ENCODE measurements around the gene FN3K.
"Not testable (repeated sequence)": the region's sequence is repeated elsewhere in the genome, so short reads cannot be mapped to it uniquely, and the experiment has no call there.

Gene FN3K

GRCh38 chr17:82783498-82783897 lies 48.1 kb downstream of the FN3K start:
- Mint-ChIP-seq H3K27me3 (ENCODE audit: low read depth) (no peaks in the 10 kb centered on the region), H3K27ac (no peak overlapping the region), H3K4me3 (no peak overlapping the region), H3K9me3 (no peaks in the 10 kb centered on the region), H3K4me1 (ENCODE audit: low read depth) (peaks cover 10% of the 10 kb centered on the region), H3K36me3 (ENCODE audit: low read depth) (peaks cover 9% of the 10 kb centered on the region)
- no peak for DNase-seq (ENCODE audit: low spot score)

- not testable (repeated sequence) for DNase-seq (ENCODE audit: low spot score); H3K9me3 Mint-ChIP-seq; H3K4me3 Mint-ChIP-seq; H3K27me3 Mint-ChIP-seq (ENCODE audit: low read depth); H3K4me1 Mint-ChIP-seq (ENCODE audit: low read depth); H3K27ac Mint-ChIP-seq; H3K36me3 Mint-ChIP-seq (ENCODE audit: low read depth)
Observed at GRCh38 chr17:82785581-82785980, 50.2 kb downstream of the FN3K start.

GRCh38 chr17:82786427-82786826 lies 51.0 kb downstream of the FN3K start:
- DNase-seq (ENCODE audit: low spot score), result no peak
- Mint-ChIP-seq H3K4me1 (ENCODE audit: low read depth) (peaks cover 10% of the 10 kb centered on the region), H3K4me3 (no peak overlapping the region), H3K9me3 (no peaks in the 10 kb centered on the region), H3K36me3 (ENCODE audit: low read depth) (peaks cover 9% of the 10 kb centered on the region), H3K27ac (no peak overlapping the region), H3K27me3 (ENCODE audit: low read depth) (no peaks in the 10 kb centered on the region)

- H3K4me1 Mint-ChIP-seq (ENCODE audit: low read depth), result peaks cover 4% of the 10 kb centered on the region
Observed at GRCh38 chr17:82787081-82787848, 51.9 kb downstream of the FN3K start.

GRCh38 chr17:82788206-82789001 lies 53.0 kb downstream of the FN3K start:
- Mint-ChIP-seq H3K36me3 (ENCODE audit: low read depth) (no peaks in the 10 kb centered on the region), H3K27ac (no peak overlapping the region), H3K4me1 (ENCODE audit: low read depth) (no peaks in the 10 kb centered on the region), H3K27me3 (ENCODE audit: low read depth) (no peaks in the 10 kb centered on the region), H3K4me3 (no peak overlapping the region), H3K9me3 (no peaks in the 10 kb centered on the region)
- no peak for DNase-seq (ENCODE audit: low spot score)

More at GRCh38 chr17:82787081-82787848, 51.9 kb downstream of the FN3K start:
- no peak overlapping the region for H3K27ac Mint-ChIP-seq
- H3K36me3 Mint-ChIP-seq (ENCODE audit: low read depth), result peaks cover 6% of the 10 kb centered on the region
- H3K9me3 Mint-ChIP-seq, result no peaks in the 10 kb centered on the region
- no peak overlapping the region for H3K4me3 Mint-ChIP-seq
- no peak for DNase-seq (ENCODE audit: low spot score)
- no peaks in the 10 kb centered on the region for H3K27me3 Mint-ChIP-seq (ENCODE audit: low read depth)

GRCh38 chr17:82789051-82789592 lies 53.7 kb downstream of the FN3K start:
- H3K4me3 Mint-ChIP-seq, result no peak overlapping the region
- no peaks in the 10 kb centered on the region for H3K9me3 Mint-ChIP-seq
- no peaks in the 10 kb centered on the region for H3K36me3 Mint-ChIP-seq (ENCODE audit: low read depth)
- no peaks in the 10 kb centered on the region for H3K4me1 Mint-ChIP-seq (ENCODE audit: low read depth)
- DNase-seq (ENCODE audit: low spot score), result no peak
- H3K27me3 Mint-ChIP-seq (ENCODE audit: low read depth), result no peaks in the 10 kb centered on the region
- H3K27ac Mint-ChIP-seq, result no peak overlapping the region

GRCh38 chr17:82789806-82790205 lies 54.4 kb downstream of the FN3K start:
- no peaks in the 10 kb centered on the region for H3K27me3 Mint-ChIP-seq (ENCODE audit: low read depth)
- no peaks in the 10 kb centered on the region for H3K4me1 Mint-ChIP-seq (ENCODE audit: low read depth)
- no peak overlapping the region for H3K4me3 Mint-ChIP-seq
- no peak for DNase-seq (ENCODE audit: low spot score)
- no peaks in the 10 kb centered on the region for H3K9me3 Mint-ChIP-seq
- no peaks in the 10 kb centered on the region for H3K36me3 Mint-ChIP-seq (ENCODE audit: low read depth)
- H3K27ac Mint-ChIP-seq, result no peak overlapping the region

GRCh38 chr17:82790391-82790790 lies 55.0 kb downstream of the FN3K start:
- H3K4me1 Mint-ChIP-seq (ENCODE audit: low read depth), result no peaks in the 10 kb centered on the region
- no peak for DNase-seq (ENCODE audit: low spot score)
- no peak overlapping the region for H3K27ac Mint-ChIP-seq
- no peaks in the 10 kb centered on the region for H3K36me3 Mint-ChIP-seq (ENCODE audit: low read depth)
- no peaks in the 10 kb centered on the region for H3K27me3 Mint-ChIP-seq (ENCODE audit: low read depth)
- H3K9me3 Mint-ChIP-seq, result no peaks in the 10 kb centered on the region
- no peak overlapping the region for H3K4me3 Mint-ChIP-seq

- Mint-ChIP-seq H3K4me3 (no peak overlapping the region), H3K4me1 (ENCODE audit: low read depth) (no peaks in the 10 kb centered on the region), H3K36me3 (ENCODE audit: low read depth) (no peaks in the 10 kb centered on the region), H3K27ac (no peak overlapping the region), H3K9me3 (no peaks in the 10 kb centered on the region), H3K27me3 (ENCODE audit: low read depth) (no peaks in the 10 kb centered on the region)
- no peak for DNase-seq (ENCODE audit: low spot score)
Observed at GRCh38 chr17:82791532-82791931, 56.1 kb downstream of the FN3K start.

GRCh38 chr17:82793974-82794630 lies 58.7 kb downstream of the FN3K start:
- Mint-ChIP-seq H3K4me3 (no peak overlapping the region), H3K9me3 (no peaks in the 10 kb centered on the region), H3K27me3 (ENCODE audit: low read depth) (no peaks in the 10 kb centered on the region), H3K4me1 (ENCODE audit: low read depth) (no peaks in the 10 kb centered on the region), H3K27ac (no peak overlapping the region), H3K36me3 (ENCODE audit: low read depth) (no peaks in the 10 kb centered on the region)
- no peak for DNase-seq (ENCODE audit: low spot score)

GRCh38 chr17:82794781-82795482 lies 59.5 kb downstream of the FN3K start:
- DNase-seq (ENCODE audit: low spot score), result no peak
- Mint-ChIP-seq H3K9me3 (no peaks in the 10 kb centered on the region), H3K27me3 (ENCODE audit: low read depth) (no peaks in the 10 kb centered on the region), H3K4me1 (ENCODE audit: low read depth) (no peaks in the 10 kb centered on the region), H3K36me3 (ENCODE audit: low read depth) (peaks cover 2% of the 10 kb centered on the region), H3K4me3 (no peak overlapping the region), H3K27ac (no peak overlapping the region)

- H3K4me1 Mint-ChIP-seq (ENCODE audit: low read depth), result no peaks in the 10 kb centered on the region
- no peaks in the 10 kb centered on the region for H3K27me3 Mint-ChIP-seq (ENCODE audit: low read depth)
- no peak overlapping the region for H3K27ac Mint-ChIP-seq
- no peak overlapping the region for H3K4me3 Mint-ChIP-seq
- no peak for DNase-seq (ENCODE audit: low spot score)
- peaks cover 8% of the 10 kb centered on the region for H3K36me3 Mint-ChIP-seq (ENCODE audit: low read depth)
- H3K9me3 Mint-ChIP-seq, result no peaks in the 10 kb centered on the region
Observed at GRCh38 chr17:82795615-82796014, 60.2 kb downstream of the FN3K start.

- no peaks in the 10 kb centered on the region for H3K27me3 Mint-ChIP-seq (ENCODE audit: low read depth)
- H3K4me1 Mint-ChIP-seq (ENCODE audit: low read depth), result no peaks in the 10 kb centered on the region
- peaks cover 14% of the 10 kb centered on the region for H3K36me3 Mint-ChIP-seq (ENCODE audit: low read depth)
- no peak overlapping the region for H3K4me3 Mint-ChIP-seq
- H3K27ac Mint-ChIP-seq, result no peak overlapping the region
- no peaks in the 10 kb centered on the region for H3K9me3 Mint-ChIP-seq
- no peak for DNase-seq (ENCODE audit: low spot score)
Observed at GRCh38 chr17:82797061-82797460, 61.6 kb downstream of the FN3K start.
